PC-9 (cell line): ENCODE data around the gene MCM7.

Experiments used
- EZH2 ChIP-seq: fragments of 200-600 bp; sonication (generic); IDR thresholded peaks from 2 replicates; pipeline ENCODE4 v1.8.0; 2017; ENCODE audit warnings: antibody characterized with exemption, low read depth
- TF ChIP-seq, protein P1 (sequence below): fragments of 200-600 bp; sonication (generic); conservative IDR thresholded peaks from 2 replicates; pipeline ENCODE4 v1.6.1; 2017; ENCODE audit warnings: mixed run types, antibody characterized with exemption, mild to moderate bottlenecking, moderate library complexity

DNA sequence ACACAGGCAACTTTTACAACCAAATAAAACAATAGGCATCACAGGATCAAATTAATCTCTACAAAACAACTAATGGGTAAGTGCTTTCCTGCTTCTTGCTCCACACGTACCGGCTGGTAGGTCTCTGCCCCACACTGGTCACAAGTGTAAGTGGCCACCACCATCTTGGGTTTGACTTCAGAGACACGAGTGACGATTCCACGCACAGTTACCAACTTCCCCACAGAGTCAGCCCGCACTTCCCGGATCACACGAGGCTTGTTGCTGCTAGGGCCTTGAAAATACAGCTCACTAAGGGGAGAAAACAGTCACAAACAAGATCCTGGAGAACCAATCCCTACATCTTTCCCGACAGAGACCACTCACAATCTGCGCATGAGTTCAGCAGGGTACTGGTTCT is 2.3 kb downstream of the MCM7 start:
- TF ChIP-seq, protein P1, sequence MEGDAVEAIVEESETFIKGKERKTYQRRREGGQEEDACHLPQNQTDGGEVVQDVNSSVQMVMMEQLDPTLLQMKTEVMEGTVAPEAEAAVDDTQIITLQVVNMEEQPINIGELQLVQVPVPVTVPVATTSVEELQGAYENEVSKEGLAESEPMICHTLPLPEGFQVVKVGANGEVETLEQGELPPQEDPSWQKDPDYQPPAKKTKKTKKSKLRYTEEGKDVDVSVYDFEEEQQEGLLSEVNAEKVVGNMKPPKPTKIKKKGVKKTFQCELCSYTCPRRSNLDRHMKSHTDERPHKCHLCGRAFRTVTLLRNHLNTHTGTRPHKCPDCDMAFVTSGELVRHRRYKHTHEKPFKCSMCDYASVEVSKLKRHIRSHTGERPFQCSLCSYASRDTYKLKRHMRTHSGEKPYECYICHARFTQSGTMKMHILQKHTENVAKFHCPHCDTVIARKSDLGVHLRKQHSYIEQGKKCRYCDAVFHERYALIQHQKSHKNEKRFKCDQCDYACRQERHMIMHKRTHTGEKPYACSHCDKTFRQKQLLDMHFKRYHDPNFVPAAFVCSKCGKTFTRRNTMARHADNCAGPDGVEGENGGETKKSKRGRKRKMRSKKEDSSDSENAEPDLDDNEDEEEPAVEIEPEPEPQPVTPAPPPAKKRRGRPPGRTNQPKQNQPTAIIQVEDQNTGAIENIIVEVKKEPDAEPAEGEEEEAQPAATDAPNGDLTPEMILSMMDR = no peak
- no peak for TF ChIP-seq EZH2
